Measurements from ENCODE around the gene OR10H4. TPM values are rescaled to one million over a fixed set of nuclear protein-coding genes. Genes with fewer than 3 reads are reported as not detected.
A peak's percentile ranks its signal among the peaks of the same experiment; 100 is the strongest.
"Not testable (repeated sequence)": the region's sequence is repeated elsewhere in the genome, so short reads cannot be mapped to it uniquely, and the experiment has no call there.

Gene OR10H4
- total RNA-seq, 1 donor from 2014 or later, result not detected

DNA sequence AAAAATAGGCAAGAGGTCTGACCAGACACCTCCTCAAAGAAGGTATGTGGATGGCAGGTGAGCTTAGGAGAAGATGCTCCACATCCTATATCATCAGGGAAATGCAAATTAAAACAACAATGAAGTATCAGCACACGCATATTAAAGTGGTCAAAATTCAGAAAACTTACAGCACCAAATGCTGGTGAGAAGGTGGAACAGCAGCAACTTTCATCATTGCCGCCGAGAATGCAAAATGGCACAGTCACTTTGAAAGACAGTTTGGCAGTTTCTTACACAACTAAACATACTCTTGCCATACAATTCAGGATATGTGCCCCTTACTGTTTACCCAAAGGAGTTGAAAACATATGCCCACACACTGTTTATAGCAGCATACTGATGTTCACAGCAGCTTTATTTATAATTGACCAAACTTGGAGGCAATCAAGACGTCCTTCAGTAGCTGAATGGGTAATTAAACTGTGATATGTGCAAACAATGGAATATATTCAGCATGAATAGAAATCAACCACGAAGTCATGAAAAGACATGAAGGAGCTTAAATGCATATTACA, 22.5 kb downstream of the OR10H4 start:
- Mint-ChIP-seq H3K9me3 (ENCODE audit: unreplicated experiment) (no peaks in the 10 kb centered on the region), H3K27ac (ENCODE audit: unreplicated experiment) (no peak overlapping the region), H3K4me1 (ENCODE audit: unreplicated experiment) (no peaks in the 10 kb centered on the region), H3K4me3 (ENCODE audit: unreplicated experiment) (no peak overlapping the region), H3K27me3 (ENCODE audit: unreplicated experiment) (peaks cover 2% of the 10 kb centered on the region), H3K36me3 (ENCODE audit: unreplicated experiment) (no peaks in the 10 kb centered on the region)
- DNase-seq (ENCODE audit: extremely low spot score, unreplicated experiment), result no peak
- TF ChIP-seq, protein P1, sequence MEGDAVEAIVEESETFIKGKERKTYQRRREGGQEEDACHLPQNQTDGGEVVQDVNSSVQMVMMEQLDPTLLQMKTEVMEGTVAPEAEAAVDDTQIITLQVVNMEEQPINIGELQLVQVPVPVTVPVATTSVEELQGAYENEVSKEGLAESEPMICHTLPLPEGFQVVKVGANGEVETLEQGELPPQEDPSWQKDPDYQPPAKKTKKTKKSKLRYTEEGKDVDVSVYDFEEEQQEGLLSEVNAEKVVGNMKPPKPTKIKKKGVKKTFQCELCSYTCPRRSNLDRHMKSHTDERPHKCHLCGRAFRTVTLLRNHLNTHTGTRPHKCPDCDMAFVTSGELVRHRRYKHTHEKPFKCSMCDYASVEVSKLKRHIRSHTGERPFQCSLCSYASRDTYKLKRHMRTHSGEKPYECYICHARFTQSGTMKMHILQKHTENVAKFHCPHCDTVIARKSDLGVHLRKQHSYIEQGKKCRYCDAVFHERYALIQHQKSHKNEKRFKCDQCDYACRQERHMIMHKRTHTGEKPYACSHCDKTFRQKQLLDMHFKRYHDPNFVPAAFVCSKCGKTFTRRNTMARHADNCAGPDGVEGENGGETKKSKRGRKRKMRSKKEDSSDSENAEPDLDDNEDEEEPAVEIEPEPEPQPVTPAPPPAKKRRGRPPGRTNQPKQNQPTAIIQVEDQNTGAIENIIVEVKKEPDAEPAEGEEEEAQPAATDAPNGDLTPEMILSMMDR (IDR thresholded peaks at IDR 0.05), result no peak

DNA sequence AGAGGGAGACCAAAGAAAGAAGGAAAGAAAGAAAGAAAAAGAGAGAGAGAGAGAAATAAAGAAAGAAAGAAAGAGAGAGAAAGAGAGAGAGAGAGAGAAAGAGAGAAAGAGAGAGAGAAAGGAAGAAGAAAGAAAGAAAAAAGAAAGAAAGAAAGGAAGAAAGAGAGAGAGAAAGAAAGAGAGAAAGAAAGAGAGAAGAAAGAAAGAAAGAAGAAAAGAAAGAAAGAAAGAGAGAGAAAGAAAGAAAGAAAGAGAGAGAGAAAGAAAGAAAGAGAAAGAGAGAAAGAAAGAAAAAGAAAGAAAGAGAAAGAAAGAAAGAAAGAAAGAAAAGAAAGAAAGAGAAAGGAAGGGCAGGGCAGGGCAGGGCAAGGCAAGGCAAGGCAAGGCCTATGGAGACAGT, 23.2 kb downstream of the OR10H4 start:
- H3K27ac Mint-ChIP-seq (ENCODE audit: unreplicated experiment); H3K9me3 Mint-ChIP-seq (ENCODE audit: unreplicated experiment): not testable (repeated sequence)

DNA sequence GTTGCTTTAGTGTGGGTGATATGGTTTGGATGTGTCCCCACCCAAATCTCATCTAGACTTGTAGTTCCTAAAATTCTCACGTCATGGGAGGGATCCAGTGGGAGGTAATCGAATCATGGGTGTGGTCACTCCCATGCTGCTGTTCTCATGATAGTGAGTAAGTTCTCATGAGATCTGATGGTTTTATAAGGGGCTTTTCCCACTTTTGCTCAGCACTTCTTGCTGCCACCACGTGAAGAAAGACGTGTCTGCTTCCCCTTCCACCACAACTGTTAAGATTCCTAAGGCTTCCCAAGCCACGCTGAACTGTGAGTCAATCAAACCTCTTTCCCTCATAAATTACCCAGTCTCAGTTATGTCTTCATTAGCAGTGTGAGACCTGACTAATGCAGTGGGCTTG, 26.0 kb downstream of the OR10H4 start:
- H3K36me3 Mint-ChIP-seq (ENCODE audit: unreplicated experiment), result no peaks in the 10 kb centered on the region
- H3K4me1 Mint-ChIP-seq (ENCODE audit: unreplicated experiment), result no peaks in the 10 kb centered on the region
- TF ChIP-seq, protein P1 (IDR thresholded peaks at IDR 0.05), result no peak
- H3K9me3 Mint-ChIP-seq (ENCODE audit: unreplicated experiment), result no peaks in the 10 kb centered on the region
- H3K4me3 Mint-ChIP-seq (ENCODE audit: unreplicated experiment), result no peak overlapping the region
- peak; percentile 19 for DNase-seq (ENCODE audit: extremely low spot score, unreplicated experiment)
- H3K27ac Mint-ChIP-seq (ENCODE audit: unreplicated experiment), result no peak overlapping the region
- H3K27me3 Mint-ChIP-seq (ENCODE audit: unreplicated experiment), result peaks cover 2% of the 10 kb centered on the region

More for the DNA sequence above, 23.2 kb downstream of the OR10H4 start:
- not testable (repeated sequence) for H3K36me3 Mint-ChIP-seq (ENCODE audit: unreplicated experiment); H3K4me1 Mint-ChIP-seq (ENCODE audit: unreplicated experiment); H3K27me3 Mint-ChIP-seq (ENCODE audit: unreplicated experiment); H3K4me3 Mint-ChIP-seq (ENCODE audit: unreplicated experiment); DNase-seq (ENCODE audit: extremely low spot score, unreplicated experiment)

DNA sequence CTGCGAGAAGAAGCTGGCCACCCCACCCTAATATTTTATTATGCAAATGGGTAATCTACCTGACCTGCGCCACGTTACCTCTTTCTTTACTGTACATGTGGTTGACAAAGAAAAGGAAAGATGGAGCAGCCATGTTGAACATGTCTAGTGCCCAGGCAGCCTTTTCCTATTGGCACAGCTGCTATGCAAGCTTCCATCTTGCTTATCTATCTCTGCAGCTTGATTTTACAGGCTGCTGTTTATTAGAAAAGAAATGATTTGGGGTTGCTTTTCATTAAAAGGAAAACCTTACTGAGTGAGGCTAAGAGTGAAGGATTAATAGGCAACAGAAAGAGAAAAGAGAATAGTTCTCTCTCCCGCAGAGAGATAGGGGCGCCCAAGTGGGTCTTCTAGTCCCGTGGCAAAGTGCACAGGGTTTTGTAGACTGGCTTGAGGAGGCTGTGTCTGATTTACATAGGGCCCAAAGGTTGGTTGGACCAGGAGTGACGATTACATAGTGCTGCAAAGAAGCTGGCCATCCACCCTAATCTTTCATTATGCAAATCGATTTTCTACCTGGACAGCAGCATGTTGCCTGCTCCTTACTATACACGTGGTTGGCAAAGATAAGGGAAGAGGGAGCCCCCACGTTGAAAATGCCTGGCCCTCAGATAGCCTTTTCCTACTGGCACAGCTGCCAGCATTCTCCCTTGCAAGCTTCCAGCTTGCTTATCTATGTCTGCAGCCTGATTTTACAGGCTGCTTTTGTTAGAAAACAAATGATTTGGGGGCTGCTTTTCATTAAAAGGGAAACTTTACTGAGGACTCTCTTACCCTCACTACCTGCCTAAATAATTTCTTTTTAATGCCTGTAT, 28.3 kb downstream of the OR10H4 start:
- Mint-ChIP-seq H3K4me3 (ENCODE audit: unreplicated experiment) (no peak overlapping the region), H3K9me3 (ENCODE audit: unreplicated experiment) (no peaks in the 10 kb centered on the region), H3K27ac (ENCODE audit: unreplicated experiment) (no peak overlapping the region), H3K27me3 (ENCODE audit: unreplicated experiment) (peaks cover 2% of the 10 kb centered on the region), H3K4me1 (ENCODE audit: unreplicated experiment) (no peaks in the 10 kb centered on the region), H3K36me3 (ENCODE audit: unreplicated experiment) (no peaks in the 10 kb centered on the region)
- DNase-seq (ENCODE audit: extremely low spot score, unreplicated experiment), result peak; percentile 42
- TF ChIP-seq, protein P1 (IDR thresholded peaks at IDR 0.05), result no peak

DNA sequence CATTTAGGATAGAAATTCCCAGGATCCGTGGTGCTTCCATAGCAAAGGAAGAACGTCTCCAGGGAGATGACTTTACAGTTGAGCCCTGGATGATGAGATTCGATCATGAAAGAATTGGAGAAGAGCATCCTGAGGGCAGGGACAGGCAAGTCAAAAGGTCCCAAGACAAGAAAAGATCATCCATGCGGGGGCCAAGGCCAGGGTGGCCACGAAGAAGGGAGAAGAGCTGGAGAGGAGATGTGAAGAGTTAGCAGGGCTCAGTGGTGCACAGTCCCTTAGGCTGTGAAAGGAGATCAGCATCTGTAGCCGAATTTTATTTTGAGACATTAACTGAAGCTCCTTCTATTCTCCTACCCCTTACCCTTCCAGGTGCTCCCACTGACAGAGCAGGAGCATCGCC, 28.9 kb downstream of the OR10H4 start:
- TF ChIP-seq, protein P1 (IDR thresholded peaks at IDR 0.05), result no peak
- no peaks in the 10 kb centered on the region for H3K4me1 Mint-ChIP-seq (ENCODE audit: unreplicated experiment)
- H3K36me3 Mint-ChIP-seq (ENCODE audit: unreplicated experiment), result no peaks in the 10 kb centered on the region
- no peak overlapping the region for H3K27ac Mint-ChIP-seq (ENCODE audit: unreplicated experiment)
- peaks cover 2% of the 10 kb centered on the region for H3K9me3 Mint-ChIP-seq (ENCODE audit: unreplicated experiment)
- H3K27me3 Mint-ChIP-seq (ENCODE audit: unreplicated experiment), result peaks cover 2% of the 10 kb centered on the region
- peak; percentile 67 for DNase-seq (ENCODE audit: extremely low spot score, unreplicated experiment)
- H3K4me3 Mint-ChIP-seq (ENCODE audit: unreplicated experiment), result no peak overlapping the region
